ENCODE results near the gene AIP. TPM values are rescaled to one million over a fixed set of nuclear protein-coding genes. Genes with fewer than 3 reads are reported as not detected.
"Not testable (repeated sequence)": the region's sequence is repeated elsewhere in the genome, so short reads cannot be mapped to it uniquely, and the experiment has no call there.

The AIP gene
- polyA plus RNA-seq, 3 donors = 76.7 to 132 (median 99.3) TPM

GRCh38 chr11:67477344-67478050, 5.3 kb upstream of the AIP start:
- intact Hi-C loops (cut with micrococcal nuclease); H2AFZ ChIP-seq (ENCODE audit: insufficient read depth, low read depth, low read length, poor library complexity, severe bottlenecking); DNase-seq; H3K4me3 ChIP-seq (replicated peaks in 1 of 3; ENCODE audit: low read depth in 2 of 3, low read length in 3 of 3); H3K27ac Mint-ChIP-seq; H3K4me1 Mint-ChIP-seq; H3K36me3 Mint-ChIP-seq; H3K27ac ChIP-seq (ENCODE audit: low read depth in 1 of 2, low read length in 2 of 2); H4K20me1 ChIP-seq (ENCODE audit: insufficient read depth, low read length); H3K9ac ChIP-seq (ENCODE audit: insufficient read depth, low read length, poor library complexity, severe bottlenecking); H3K9me3 Mint-ChIP-seq; H3K27me3 ChIP-seq (ENCODE audit: control insufficient read depth in 2 of 2, insufficient read depth in 2 of 2, low read length in 2 of 2); H3K79me2 ChIP-seq (ENCODE audit: insufficient read depth, low read length); H3K4me2 ChIP-seq (replicated peaks; ENCODE audit: extremely low read depth, low read length, poor library complexity, severe bottlenecking); H3K9me3 ChIP-seq (replicated peaks in 1 of 2; ENCODE audit: control insufficient read depth in 1 of 2, insufficient read depth in 1 of 2, low read length in 2 of 2); H3K36me3 ChIP-seq (replicated peaks in 1 of 2; ENCODE audit: control insufficient read depth in 1 of 2, insufficient read depth in 2 of 2, low read length in 2 of 2): not testable (repeated sequence)
- peaks cover 9 to 11% of the 10 kb centered on the region in 2 donors for H3K4me1 ChIP-seq (ENCODE audit: control insufficient read depth in 1 of 2, insufficient read depth in 2 of 2, low read length in 2 of 2)
- H3K4me3 Mint-ChIP-seq = peak overlapping the region in 1 of 2 donors; percentile 42
- H3K27me3 Mint-ChIP-seq (ENCODE audit: low read depth in 3 of 3) = peaks cover 9 to 15% (median 9%) of the 10 kb centered on the region in 3 donors
- 54% methylated on average over 3 of the region's 16 CpGs for WGBS (ENCODE audit: insufficient coverage)

DNA sequence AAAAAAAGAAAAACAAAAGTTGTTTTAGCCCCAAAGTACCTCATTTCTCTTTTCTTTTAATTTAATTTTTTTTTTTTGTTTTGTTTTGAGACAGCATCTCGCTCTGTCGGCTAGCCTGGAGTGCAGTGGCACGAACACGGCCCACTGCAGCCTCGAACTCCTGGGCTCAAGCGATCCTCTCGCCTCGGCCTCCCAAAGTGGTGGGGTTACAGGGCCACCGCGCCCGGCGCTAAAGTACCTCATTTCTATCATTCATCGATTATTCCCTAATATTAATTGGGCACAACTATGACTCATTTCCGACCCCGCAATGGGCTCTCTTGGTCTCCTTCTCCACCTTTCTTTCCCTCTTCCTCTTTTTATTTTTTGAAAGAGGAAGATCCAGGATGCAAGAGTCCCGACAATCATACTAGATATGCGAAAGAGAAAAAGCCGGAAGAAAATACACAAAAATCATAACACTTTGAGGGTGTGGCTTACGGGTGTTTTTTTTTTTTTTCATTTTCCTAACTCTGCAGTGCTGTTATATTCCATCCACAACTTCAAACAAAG, 475 bp upstream of the AIP start:
- TF ChIP-seq CTCF (IDR thresholded peaks at IDR 0.05) = no peak
- peak overlapping the region; percentile 94 to 99 (median 97) for H3K27ac Mint-ChIP-seq
- Histone ChIP-seq H3K4me1 (ENCODE audit: control insufficient read depth in 1 of 2, insufficient read depth in 2 of 2, low read length in 2 of 2) (peaks cover 44 to 48% of the 10 kb centered on the region in 2 donors), H2AFZ (ENCODE audit: insufficient read depth, low read depth, low read length, poor library complexity, severe bottlenecking) (peak overlapping the region; percentile 86), H4K20me1 (ENCODE audit: insufficient read depth, low read length) (peaks cover 34% of the 10 kb centered on the region), H3K36me3 (replicated peaks in 1 of 2; ENCODE audit: control insufficient read depth in 1 of 2, insufficient read depth in 2 of 2, low read length in 2 of 2) (peaks cover 0 to 11% of the 10 kb centered on the region in 2 donors), H3K4me3 (replicated peaks in 1 of 3; ENCODE audit: low read depth in 2 of 3, low read length in 3 of 3) (peak overlapping the region; percentile 28 to 80 (median 34)), H3K27ac (ENCODE audit: low read depth in 1 of 2, low read length in 2 of 2) (peak overlapping the region; percentile 83 to 93), H3K9ac (ENCODE audit: insufficient read depth, low read length, poor library complexity, severe bottlenecking) (peak overlapping the region; percentile 62), H3K79me2 (ENCODE audit: insufficient read depth, low read length) (peaks cover 36% of the 10 kb centered on the region), H3K4me2 (replicated peaks; ENCODE audit: extremely low read depth, low read length, poor library complexity, severe bottlenecking) (peak overlapping the region; percentile 62), H3K27me3 (ENCODE audit: control insufficient read depth in 2 of 2, insufficient read depth in 2 of 2, low read length in 2 of 2) (no peaks in the 10 kb centered on the region), H3K9me3 (replicated peaks in 1 of 2; ENCODE audit: control insufficient read depth in 1 of 2, insufficient read depth in 1 of 2, low read length in 2 of 2) (no peaks in the 10 kb centered on the region)
- H3K36me3 Mint-ChIP-seq = peaks cover 14 to 15% of the 10 kb centered on the region in 2 donors
- peaks cover 0 to 8% (median 2%) of the 10 kb centered on the region in 7 donors for H3K9me3 Mint-ChIP-seq
- 44% methylated on average over 6 of the region's 19 CpGs for WGBS (ENCODE audit: insufficient coverage)
- H3K4me1 Mint-ChIP-seq = peaks cover 40% of the 10 kb centered on the region
- intact Hi-C loops (cut with micrococcal nuclease) = no loop called here
- H3K4me3 Mint-ChIP-seq = peak overlapping the region; percentile 88 to 94
- H3K27me3 Mint-ChIP-seq (ENCODE audit: low read depth in 3 of 3) = peaks cover 2 to 13% (median 4%) of the 10 kb centered on the region in 3 donors
- peak in 2 of 3 donors; percentile 72 to 76 for DNase-seq
